Measurements from ENCODE around the gene ZNG1C. TPM values are rescaled to one million over a fixed set of nuclear protein-coding genes. Genes with fewer than 3 reads are reported as not detected.
"Not testable (repeated sequence)": the region's sequence is repeated elsewhere in the genome, so short reads cannot be mapped to it uniquely, and the experiment has no call there.

ZNG1C gene
- total RNA-seq, 1 experiment from 2014 or later, result 26.4 TPM

DNA sequence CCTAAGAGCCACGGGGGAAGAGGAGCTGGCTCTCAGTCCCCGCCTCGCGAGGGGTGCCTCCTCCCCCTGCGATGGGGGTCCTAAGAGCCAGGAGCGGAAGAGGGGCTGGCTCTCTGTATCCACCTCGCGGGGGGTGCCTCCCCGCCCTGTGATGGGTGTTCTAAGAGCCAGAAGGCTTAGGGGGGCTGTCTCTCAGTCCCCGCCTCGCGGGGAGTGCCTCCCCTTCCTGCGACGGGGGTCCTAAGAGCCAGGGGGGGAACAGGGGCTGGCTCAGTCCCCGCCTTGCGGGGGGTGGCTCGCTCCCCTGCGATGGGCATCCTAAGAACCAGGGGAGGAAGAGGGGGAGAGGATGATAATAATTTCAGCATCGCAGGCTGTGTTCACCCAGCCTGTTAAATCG, 82.7 kb downstream of the ZNG1C start:
- H3T11ph ChIP-seq (ENCODE audit: low read length); H3K27me3 ChIP-seq (ENCODE audit: insufficient read depth, low read length); H3K27ac ChIP-seq (ENCODE audit: insufficient read length, low read depth, low read length); H2BK20ac ChIP-seq (ENCODE audit: low read depth, low read length, poor library complexity, severe bottlenecking); H2BK120ac ChIP-seq (ENCODE audit: low read depth, low read length, poor library complexity, severe bottlenecking); H3K56ac ChIP-seq (ENCODE audit: insufficient read length, low read depth, low read length); H3K23me2 ChIP-seq (ENCODE audit: insufficient read length, low read depth, low read length, poor library complexity, severe bottlenecking); H3K79me2 ChIP-seq (ENCODE audit: insufficient read depth, low read length); H3K4me2 ChIP-seq (ENCODE audit: insufficient read depth, insufficient read length, low read length); H3K4ac ChIP-seq (ENCODE audit: low read depth, low read length); H2BK15ac ChIP-seq (ENCODE audit: low read depth, low read length); H4K8ac ChIP-seq (replicated peaks; ENCODE audit: insufficient read length, low read depth, low read length); H3K9me3 ChIP-seq (ENCODE audit: control insufficient read depth, low read depth, low read length); H4K5ac ChIP-seq (ENCODE audit: insufficient read length, low read depth, low read length); H3K4me3 Mint-ChIP-seq; H3K4me1 ChIP-seq (ENCODE audit: insufficient read depth, low read length); H3K14ac ChIP-seq (ENCODE audit: insufficient read depth, low read length); H3K9ac ChIP-seq (ENCODE audit: extremely low read depth, insufficient read length, low read length); H2AK5ac ChIP-seq (ENCODE audit: insufficient read length, low read length); H2AFZ ChIP-seq (ENCODE audit: low read length); H3K27me3 Mint-ChIP-seq (ENCODE audit: low read depth); H3K27ac Mint-ChIP-seq; H2BK12ac ChIP-seq (ENCODE audit: insufficient read length, low read depth, low read length); H3K18ac ChIP-seq (ENCODE audit: insufficient read length, low read depth, low read length); H3K36me3 Mint-ChIP-seq (ENCODE audit: insufficient read depth in 1 of 3, low read depth in 3 of 3); H4K20me1 ChIP-seq (ENCODE audit: control insufficient read depth, insufficient read depth, insufficient read length); DNase-seq; H4K91ac ChIP-seq (ENCODE audit: insufficient read length, low read depth, low read length); H3K9me3 Mint-ChIP-seq; H3K23ac ChIP-seq (ENCODE audit: insufficient read length, low read depth, low read length); H3K4me1 Mint-ChIP-seq; H2BK5ac ChIP-seq (ENCODE audit: insufficient read length, low read length); H3K79me1 ChIP-seq (ENCODE audit: insufficient read depth, low read depth, low read length, poor library complexity, severe bottlenecking): not testable (repeated sequence)
- no CpG with 5 or more reads among the region's 20 CpGs for WGBS (ENCODE audit: extremely low coverage, insufficient read length, low lambda C conversion rate)

- H3K14ac ChIP-seq (ENCODE audit: insufficient read depth, low read length); H3K56ac ChIP-seq (ENCODE audit: insufficient read length, low read depth, low read length); H3K23ac ChIP-seq (ENCODE audit: insufficient read length, low read depth, low read length); H3K4me2 ChIP-seq (ENCODE audit: insufficient read depth, insufficient read length, low read length); H3K9ac ChIP-seq (ENCODE audit: extremely low read depth, insufficient read length, low read length); H2AK5ac ChIP-seq (ENCODE audit: insufficient read length, low read length); H3T11ph ChIP-seq (ENCODE audit: low read length); H2BK12ac ChIP-seq (ENCODE audit: insufficient read length, low read depth, low read length); H3K27ac ChIP-seq (ENCODE audit: insufficient read length, low read depth, low read length); H3K36me3 Mint-ChIP-seq (ENCODE audit: insufficient read depth in 1 of 3, low read depth in 3 of 3); H2BK20ac ChIP-seq (ENCODE audit: low read depth, low read length, poor library complexity, severe bottlenecking); H4K5ac ChIP-seq (ENCODE audit: insufficient read length, low read depth, low read length); H3K79me1 ChIP-seq (ENCODE audit: insufficient read depth, low read depth, low read length, poor library complexity, severe bottlenecking); H3K4ac ChIP-seq (ENCODE audit: low read depth, low read length); H4K8ac ChIP-seq (replicated peaks; ENCODE audit: insufficient read length, low read depth, low read length); H2BK15ac ChIP-seq (ENCODE audit: low read depth, low read length); H4K91ac ChIP-seq (ENCODE audit: insufficient read length, low read depth, low read length); H3K4me3 Mint-ChIP-seq; H3K9me3 ChIP-seq (ENCODE audit: control insufficient read depth, low read depth, low read length); DNase-seq; H3K18ac ChIP-seq (ENCODE audit: insufficient read length, low read depth, low read length); H3K9me3 Mint-ChIP-seq; H2BK5ac ChIP-seq (ENCODE audit: insufficient read length, low read length); H3K79me2 ChIP-seq (ENCODE audit: insufficient read depth, low read length); H3K23me2 ChIP-seq (ENCODE audit: insufficient read length, low read depth, low read length, poor library complexity, severe bottlenecking); H3K27me3 ChIP-seq (ENCODE audit: insufficient read depth, low read length); H3K4me1 ChIP-seq (ENCODE audit: insufficient read depth, low read length); H2BK120ac ChIP-seq (ENCODE audit: low read depth, low read length, poor library complexity, severe bottlenecking); H2AFZ ChIP-seq (ENCODE audit: low read length); H3K4me1 Mint-ChIP-seq; H4K20me1 ChIP-seq (ENCODE audit: control insufficient read depth, insufficient read depth, insufficient read length); H3K27ac Mint-ChIP-seq: not testable (repeated sequence)
- WGBS (ENCODE audit: extremely low coverage, insufficient read length, low lambda C conversion rate), result no CpG with 5 or more reads among the region's 4 CpGs
- H3K27me3 Mint-ChIP-seq (ENCODE audit: low read depth), result peaks cover 27% of the 10 kb centered on the region
These were observed 87.3 kb downstream of the ZNG1C start for GRCh38 chr9:68329106-68329505.
